Measurements from ENCODE around the gene RASGEF1C. TPM values are rescaled to one million over a fixed set of nuclear protein-coding genes. Genes with fewer than 3 reads are reported as not detected.
A peak's percentile ranks its signal among the peaks of the same experiment; 100 is the strongest.

Gene RASGEF1C
- total RNA-seq, 4 donors from 2014 or later: 1.2 to 3.1 (median 2.5) TPM

- Histone ChIP-seq H3K4me3 (no peak overlapping the region), H3K27me3 (peaks cover 0 to 28% (median 2%) of the 10 kb centered on the region in 4 donors), H3K9me3 (no peaks in the 10 kb centered on the region), H3K27ac (replicated peaks in 1 of 4) (no peak overlapping the region), H3K36me3 (no peaks in the 10 kb centered on the region), H3K4me1 (peaks cover 0 to 13% (median 6%) of the 10 kb centered on the region in 4 donors)
- WGBS: 83% methylated on average over 23 of the region's 26 CpGs
- peak; percentile 89 for DNase-seq (ENCODE audit: extremely low spot score)
- TF ChIP-seq, protein P1, sequence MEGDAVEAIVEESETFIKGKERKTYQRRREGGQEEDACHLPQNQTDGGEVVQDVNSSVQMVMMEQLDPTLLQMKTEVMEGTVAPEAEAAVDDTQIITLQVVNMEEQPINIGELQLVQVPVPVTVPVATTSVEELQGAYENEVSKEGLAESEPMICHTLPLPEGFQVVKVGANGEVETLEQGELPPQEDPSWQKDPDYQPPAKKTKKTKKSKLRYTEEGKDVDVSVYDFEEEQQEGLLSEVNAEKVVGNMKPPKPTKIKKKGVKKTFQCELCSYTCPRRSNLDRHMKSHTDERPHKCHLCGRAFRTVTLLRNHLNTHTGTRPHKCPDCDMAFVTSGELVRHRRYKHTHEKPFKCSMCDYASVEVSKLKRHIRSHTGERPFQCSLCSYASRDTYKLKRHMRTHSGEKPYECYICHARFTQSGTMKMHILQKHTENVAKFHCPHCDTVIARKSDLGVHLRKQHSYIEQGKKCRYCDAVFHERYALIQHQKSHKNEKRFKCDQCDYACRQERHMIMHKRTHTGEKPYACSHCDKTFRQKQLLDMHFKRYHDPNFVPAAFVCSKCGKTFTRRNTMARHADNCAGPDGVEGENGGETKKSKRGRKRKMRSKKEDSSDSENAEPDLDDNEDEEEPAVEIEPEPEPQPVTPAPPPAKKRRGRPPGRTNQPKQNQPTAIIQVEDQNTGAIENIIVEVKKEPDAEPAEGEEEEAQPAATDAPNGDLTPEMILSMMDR (IDR thresholded peaks at IDR 0.05): no peak
- TF ChIP-seq POLR2AphosphoS5 (IDR thresholded peaks at IDR 0.05) (no peak), EP300 (IDR thresholded peaks at IDR 0.05) (no peak), POLR2A (IDR thresholded peaks at IDR 0.05; ENCODE audit: low read depth) (no peak)
- intact Hi-C loops (cut with DNase I): no loop called here
These were observed 77.9 kb downstream of the RASGEF1C start for GRCh38 chr5:180130876-180131740.

DNA sequence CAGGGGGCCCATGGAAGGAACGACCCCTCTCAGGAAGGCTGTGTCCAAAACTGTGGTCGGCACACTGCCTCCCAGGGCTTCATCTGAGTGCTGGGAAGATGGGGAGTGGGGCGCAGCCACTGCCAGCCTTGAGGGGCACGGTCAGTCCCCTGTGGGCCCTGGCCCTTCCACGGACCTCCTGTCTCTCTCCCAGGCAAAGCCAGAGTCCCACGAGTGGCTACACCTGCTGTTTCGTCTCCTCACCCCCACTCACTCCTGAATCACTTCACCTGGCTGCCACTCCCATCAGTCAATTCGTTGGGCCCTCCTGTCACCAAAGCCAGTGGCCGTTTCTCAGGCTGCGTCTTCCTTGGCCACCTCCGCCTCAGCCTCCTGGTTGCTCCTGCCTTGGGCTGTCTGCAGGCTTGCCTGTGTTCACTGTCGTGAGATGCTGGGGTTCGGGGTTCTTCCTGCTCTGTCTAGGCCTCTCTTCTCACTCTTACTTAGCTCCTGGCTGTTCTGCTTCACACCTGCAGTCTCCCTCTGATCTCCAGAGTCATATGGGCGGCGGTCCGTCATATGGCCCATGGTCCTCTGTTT lies 78.6 kb downstream of the RASGEF1C start:
- Histone ChIP-seq H3K27me3 (peaks cover 0 to 28% (median 2%) of the 10 kb centered on the region in 4 donors), H3K36me3 (no peaks in the 10 kb centered on the region), H3K27ac (replicated peaks in 1 of 4) (no peak overlapping the region), H3K4me3 (no peak overlapping the region), H3K9me3 (no peaks in the 10 kb centered on the region), H3K4me1 (peaks cover 0 to 11% (median 6%) of the 10 kb centered on the region in 4 donors)
- WGBS: 74% methylated on average over 13 of the region's 16 CpGs
- TF ChIP-seq, protein P1 (IDR thresholded peaks at IDR 0.05): no peak
- TF ChIP-seq EP300 (IDR thresholded peaks at IDR 0.05) (no peak), POLR2A (IDR thresholded peaks at IDR 0.05; ENCODE audit: low read depth) (no peak), POLR2AphosphoS5 (IDR thresholded peaks at IDR 0.05) (no peak)
- intact Hi-C loops (cut with DNase I): no loop called here
- peak; percentile 89 for DNase-seq (ENCODE audit: extremely low spot score)

- H3K4me1 ChIP-seq: peaks cover 0 to 9% (median 6%) of the 10 kb centered on the region in 4 donors
- peak overlapping the region in 1 of 4 donors; percentile 13 for H3K27ac ChIP-seq (replicated peaks in 1 of 4)
- 95% methylated on average over 11 of the region's 27 CpGs for WGBS
- H3K4me3 ChIP-seq: no peak overlapping the region
- peaks cover 0 to 24% (median 2%) of the 10 kb centered on the region in 4 donors for H3K27me3 ChIP-seq
- no peaks in the 10 kb centered on the region for H3K9me3 ChIP-seq
- intact Hi-C loops (cut with DNase I): loop anchor here (5.0 kb wide), 2 partner anchors 78 to 343 kb away; partner anchors contain the start of gene RASGEF1C
- TF ChIP-seq POLR2AphosphoS5 (IDR thresholded peaks at IDR 0.05) (no peak), EP300 (IDR thresholded peaks at IDR 0.05) (no peak), POLR2A (IDR thresholded peaks at IDR 0.05; ENCODE audit: low read depth) (no peak)
- TF ChIP-seq, protein P1 (IDR thresholded peaks at IDR 0.05): no peak
- DNase-seq (ENCODE audit: extremely low spot score): peak; percentile 88
- H3K36me3 ChIP-seq: no peaks in the 10 kb centered on the region
These were observed 79.5 kb downstream of the RASGEF1C start for GRCh38 chr5:180129291-180130190.

DNA sequence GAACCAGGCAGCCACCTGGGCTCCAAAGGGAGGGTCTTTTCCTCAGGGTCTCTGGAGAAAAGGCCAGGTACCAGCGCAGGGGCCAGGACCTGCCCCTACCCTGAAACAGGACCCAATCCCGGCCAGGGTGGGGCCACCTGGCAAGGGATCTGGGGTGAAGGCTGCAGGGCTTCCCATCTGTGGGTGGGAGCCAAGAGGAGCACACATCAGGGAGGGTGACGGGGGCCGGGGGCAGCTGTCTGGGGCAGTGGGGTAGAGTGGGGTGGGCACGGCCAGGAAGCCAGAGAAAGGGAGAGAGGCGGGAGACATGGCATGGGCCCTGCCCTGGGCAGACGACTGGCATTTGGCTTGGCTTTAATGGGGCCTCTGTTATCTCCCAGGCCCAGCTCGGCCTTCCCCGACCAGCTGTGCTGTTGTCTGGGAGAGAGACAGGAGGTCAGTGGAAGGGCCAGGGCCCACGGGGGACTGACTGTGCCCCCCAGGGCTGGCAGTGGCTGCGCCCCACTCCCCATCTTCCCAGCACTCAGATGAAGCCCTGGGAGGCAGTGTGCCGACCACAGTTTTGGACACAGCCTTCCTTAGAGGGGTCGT lies 80.2 kb downstream of the RASGEF1C start:
- peaks cover 0 to 24% (median 2%) of the 10 kb centered on the region in 4 donors for H3K27me3 ChIP-seq
- no peaks in the 10 kb centered on the region for H3K9me3 ChIP-seq
- no peak overlapping the region for H3K4me3 ChIP-seq
- H3K27ac ChIP-seq (replicated peaks in 1 of 4): peak overlapping the region in 1 of 4 donors; percentile 13
- peaks cover 0 to 9% (median 6%) of the 10 kb centered on the region in 4 donors for H3K4me1 ChIP-seq
- DNase-seq (ENCODE audit: extremely low spot score): peak; percentile 87
- 76% methylated on average over 9 of the region's 13 CpGs for WGBS
- intact Hi-C loops (cut with DNase I): loop anchor here (5.0 kb wide), 2 partner anchors 79 to 344 kb away; partner anchors contain the start of gene RASGEF1C
- no peak for TF ChIP-seq POLR2AphosphoS5 (IDR thresholded peaks at IDR 0.05)
- TF ChIP-seq, protein P1 (IDR thresholded peaks at IDR 0.05): no peak
- no peak for TF ChIP-seq POLR2A (IDR thresholded peaks at IDR 0.05; ENCODE audit: low read depth)
- no peak for TF ChIP-seq EP300 (IDR thresholded peaks at IDR 0.05)
- no peaks in the 10 kb centered on the region for H3K36me3 ChIP-seq
